ENCODE data around the gene PIGC.

GRCh38 chr1:172394141-172394751 lies 49.6 kb downstream of the PIGC start:
- TF ChIP-seq CTCF (IDR thresholded peaks at IDR 0.05) (no peak), POLR2A (IDR thresholded peaks at IDR 0.05) (no peak)
